ENCODE results near the gene ZNF385C.

ZNF385C gene

DNA sequence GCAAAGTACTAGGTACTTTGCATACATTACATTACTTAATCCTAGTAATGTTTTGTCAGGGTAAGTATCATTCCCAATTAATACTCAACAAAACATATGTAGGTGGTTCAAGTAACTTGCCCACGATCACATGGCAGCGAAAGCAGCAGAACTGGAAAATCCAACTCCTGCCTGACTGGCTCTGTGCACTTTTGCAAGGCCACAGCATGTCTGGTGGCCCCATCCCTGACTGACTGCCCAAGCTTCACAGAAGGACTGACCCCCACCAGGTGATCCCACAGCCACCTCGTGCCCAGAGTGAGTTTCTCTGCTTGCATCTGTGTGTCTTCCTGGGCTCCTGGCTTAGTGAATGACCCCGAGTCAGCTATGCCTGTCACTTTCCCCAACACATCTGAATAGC is 120.3 kb downstream of the ZNF385C start:
- DNase-seq = no peak

DNA sequence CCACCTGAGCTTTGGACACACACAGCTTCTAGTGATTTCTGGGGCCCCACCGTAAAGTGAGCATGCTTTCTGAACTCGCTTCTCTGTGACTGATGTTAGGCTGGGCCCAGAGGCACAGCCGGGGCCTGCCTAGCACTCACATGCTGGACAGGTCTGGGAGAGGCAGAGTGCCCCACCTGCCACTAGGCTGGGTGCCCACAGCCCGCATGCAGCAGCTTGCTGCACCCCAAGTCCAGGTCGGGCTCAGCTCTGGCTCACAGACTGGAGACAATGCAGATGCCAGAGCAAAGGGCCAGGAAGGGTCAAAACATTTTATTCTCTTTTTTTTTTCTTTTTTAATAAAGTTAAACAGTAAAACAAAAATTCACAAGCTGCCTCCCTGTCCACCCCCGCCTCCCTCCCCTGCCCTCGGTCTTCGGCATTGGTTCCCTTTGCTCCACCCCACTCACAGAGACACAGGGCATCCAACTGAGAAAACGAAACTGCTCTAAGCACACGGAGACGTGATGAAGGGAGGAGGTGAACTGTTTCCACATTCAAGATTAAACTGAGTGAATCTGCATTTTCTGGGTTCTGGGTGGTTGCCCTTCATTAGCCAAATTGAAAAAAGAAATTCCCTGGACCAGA is 122.0 kb downstream of the ZNF385C start:
- DNase-seq = no peak
